ENCODE data around the gene GPR137.

Gene GPR137

DNA sequence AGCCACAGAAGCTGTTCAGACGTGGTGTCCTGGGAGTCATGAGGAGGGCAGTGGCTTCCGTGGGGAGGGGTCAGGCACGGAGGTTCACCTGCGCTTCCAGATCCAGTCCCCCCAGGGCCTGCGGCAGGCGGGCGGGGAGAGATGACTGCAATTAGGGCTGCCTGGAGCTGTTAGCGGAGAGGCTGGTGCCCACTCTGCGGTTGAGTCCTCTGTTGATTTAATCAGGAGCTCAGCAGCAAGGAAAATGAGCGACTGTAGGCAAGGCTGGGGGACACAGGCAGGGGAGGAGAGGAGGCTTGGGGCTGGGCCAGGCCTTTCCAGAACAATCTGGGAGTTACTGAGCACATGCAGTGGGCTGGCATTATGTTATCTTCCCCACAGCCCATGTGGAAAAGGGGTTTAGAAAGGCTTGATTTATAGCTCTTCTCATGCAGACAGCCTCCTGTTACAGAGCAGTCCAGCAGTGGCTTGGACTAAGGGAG is 21.2 kb upstream of the GPR137 start:
- Histone ChIP-seq H3K9me2 (ENCODE audit: low read depth, low read length) (no peaks in the 10 kb centered on the region), H3K4me3 (ENCODE audit: low read depth, low read length, poor library complexity, severe bottlenecking) (no peak overlapping the region), H3F3A (ENCODE audit: insufficient read depth, low read length) (no peaks in the 10 kb centered on the region), H3K27ac (ENCODE audit: low read depth, low read length, poor library complexity, severe bottlenecking) (no peak overlapping the region), H3K27me3 (ENCODE audit: insufficient read depth, low read length) (no peaks in the 10 kb centered on the region), H3K9ac (ENCODE audit: low read length) (no peak overlapping the region), H2AFZ (ENCODE audit: low read length) (no peak overlapping the region), H3K4me1 (ENCODE audit: insufficient read depth, low read length, severe bottlenecking) (peaks cover 16% of the 10 kb centered on the region), H4K20me1 (ENCODE audit: insufficient read depth, low read length) (no peaks in the 10 kb centered on the region), H3K9me3 (ENCODE audit: low read length) (no peaks in the 10 kb centered on the region), H3K79me2 (ENCODE audit: insufficient read depth, low read length) (no peaks in the 10 kb centered on the region), H3K4me2 (ENCODE audit: low read length) (no peak overlapping the region), H3K36me3 (ENCODE audit: insufficient read depth, low read length) (peaks cover 23% of the 10 kb centered on the region)
- TF ChIP-seq, protein P1, sequence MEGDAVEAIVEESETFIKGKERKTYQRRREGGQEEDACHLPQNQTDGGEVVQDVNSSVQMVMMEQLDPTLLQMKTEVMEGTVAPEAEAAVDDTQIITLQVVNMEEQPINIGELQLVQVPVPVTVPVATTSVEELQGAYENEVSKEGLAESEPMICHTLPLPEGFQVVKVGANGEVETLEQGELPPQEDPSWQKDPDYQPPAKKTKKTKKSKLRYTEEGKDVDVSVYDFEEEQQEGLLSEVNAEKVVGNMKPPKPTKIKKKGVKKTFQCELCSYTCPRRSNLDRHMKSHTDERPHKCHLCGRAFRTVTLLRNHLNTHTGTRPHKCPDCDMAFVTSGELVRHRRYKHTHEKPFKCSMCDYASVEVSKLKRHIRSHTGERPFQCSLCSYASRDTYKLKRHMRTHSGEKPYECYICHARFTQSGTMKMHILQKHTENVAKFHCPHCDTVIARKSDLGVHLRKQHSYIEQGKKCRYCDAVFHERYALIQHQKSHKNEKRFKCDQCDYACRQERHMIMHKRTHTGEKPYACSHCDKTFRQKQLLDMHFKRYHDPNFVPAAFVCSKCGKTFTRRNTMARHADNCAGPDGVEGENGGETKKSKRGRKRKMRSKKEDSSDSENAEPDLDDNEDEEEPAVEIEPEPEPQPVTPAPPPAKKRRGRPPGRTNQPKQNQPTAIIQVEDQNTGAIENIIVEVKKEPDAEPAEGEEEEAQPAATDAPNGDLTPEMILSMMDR (IDR thresholded peaks at IDR 0.05; ENCODE audit: low read length), result no peak
- TF ChIP-seq EZH2 (IDR thresholded peaks at IDR 0.05; ENCODE audit: borderline replicate concordance, low read length), result no peak

DNA sequence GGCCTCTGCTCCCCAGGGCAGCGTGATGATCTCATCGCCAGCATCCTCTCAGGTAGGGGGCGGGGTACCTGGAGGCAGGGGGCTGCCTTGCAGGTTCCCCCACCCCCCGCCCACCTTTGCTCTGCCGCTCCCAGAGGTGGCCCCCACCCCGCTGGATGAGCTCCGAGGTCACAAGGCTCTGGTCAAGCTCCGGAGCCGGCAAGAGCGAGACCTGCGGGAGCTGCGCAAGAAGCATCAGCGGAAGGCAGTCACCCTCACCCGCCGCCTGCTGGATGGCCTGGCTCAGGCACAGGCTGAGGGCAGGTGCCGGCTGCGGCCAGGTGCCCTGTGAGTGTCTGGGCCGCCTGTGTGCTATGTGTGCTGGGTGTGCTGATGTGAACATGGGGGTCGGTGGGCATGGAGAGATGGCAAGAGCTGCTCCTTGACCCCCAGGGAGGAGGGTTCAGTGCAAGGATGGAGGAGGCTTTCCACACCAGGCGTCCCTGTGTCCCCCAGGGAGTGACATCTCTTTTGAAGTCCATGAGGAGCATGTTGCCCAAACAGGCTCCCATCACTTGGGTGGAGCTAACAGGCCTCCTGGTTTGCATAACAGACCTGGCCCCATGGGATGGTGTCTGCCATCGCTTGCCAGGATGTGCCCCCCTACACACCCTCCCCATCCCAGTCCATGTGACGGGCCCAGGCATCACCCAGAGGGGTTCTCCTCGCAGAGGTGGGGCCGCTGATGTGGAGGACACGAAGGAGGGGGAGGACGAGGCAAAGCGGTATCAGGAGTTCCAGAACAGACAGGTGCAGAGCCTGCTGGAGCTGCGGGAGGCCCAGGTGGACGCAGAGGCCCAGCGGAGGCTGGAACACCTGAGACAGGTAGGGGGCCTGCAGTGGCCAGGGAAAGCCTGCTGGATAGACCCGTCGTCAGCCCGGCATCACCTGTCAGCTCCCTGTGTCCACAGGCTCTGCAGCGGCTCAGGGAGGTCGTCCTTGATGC is 20.2 kb upstream of the GPR137 start:
- peaks cover 14% of the 10 kb centered on the region for H3K36me3 ChIP-seq (ENCODE audit: insufficient read depth, low read length)
- no peaks in the 10 kb centered on the region for H3K79me2 ChIP-seq (ENCODE audit: insufficient read depth, low read length)
- peaks cover 16% of the 10 kb centered on the region for H3K4me1 ChIP-seq (ENCODE audit: insufficient read depth, low read length, severe bottlenecking)
- H3K4me3 ChIP-seq (ENCODE audit: low read depth, low read length, poor library complexity, severe bottlenecking), result no peak overlapping the region
- no peak overlapping the region for H2AFZ ChIP-seq (ENCODE audit: low read length)
- H3K9me3 ChIP-seq (ENCODE audit: low read length), result no peaks in the 10 kb centered on the region
- H4K20me1 ChIP-seq (ENCODE audit: insufficient read depth, low read length), result no peaks in the 10 kb centered on the region
- no peak for TF ChIP-seq EZH2 (IDR thresholded peaks at IDR 0.05; ENCODE audit: borderline replicate concordance, low read length)
- no peaks in the 10 kb centered on the region for H3K27me3 ChIP-seq (ENCODE audit: insufficient read depth, low read length)
- no peaks in the 10 kb centered on the region for H3F3A ChIP-seq (ENCODE audit: insufficient read depth, low read length)
- H3K9ac ChIP-seq (ENCODE audit: low read length), result no peak overlapping the region
- no peak overlapping the region for H3K27ac ChIP-seq (ENCODE audit: low read depth, low read length, poor library complexity, severe bottlenecking)
- H3K9me2 ChIP-seq (ENCODE audit: low read depth, low read length), result no peaks in the 10 kb centered on the region
- no peak overlapping the region for H3K4me2 ChIP-seq (ENCODE audit: low read length)

DNA sequence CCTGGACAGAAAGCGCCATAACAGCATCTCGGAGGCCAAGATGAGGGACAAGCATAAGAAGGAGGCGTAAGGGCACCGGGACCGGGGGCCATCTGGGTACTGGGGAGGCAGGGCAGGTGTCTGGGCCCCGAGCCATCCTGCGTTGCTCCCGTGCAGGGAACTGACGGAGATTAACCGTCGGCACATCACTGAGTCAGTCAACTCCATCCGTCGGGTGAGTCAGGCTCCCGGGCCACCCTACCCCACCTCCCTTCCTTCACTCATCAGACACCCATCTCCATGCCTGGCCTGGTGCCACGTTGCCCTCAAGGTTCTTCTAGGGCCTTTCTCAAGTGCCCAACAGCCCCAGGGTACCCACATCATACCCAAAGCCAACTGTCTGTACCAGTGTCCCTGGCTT is 19.3 kb upstream of the GPR137 start:
- Histone ChIP-seq H3K9me2 (ENCODE audit: low read depth, low read length) (no peaks in the 10 kb centered on the region), H3K4me1 (ENCODE audit: insufficient read depth, low read length, severe bottlenecking) (peaks cover 16% of the 10 kb centered on the region), H3K27ac (ENCODE audit: low read depth, low read length, poor library complexity, severe bottlenecking) (no peak overlapping the region), H3K36me3 (ENCODE audit: insufficient read depth, low read length) (peaks cover 14% of the 10 kb centered on the region), H3K27me3 (ENCODE audit: insufficient read depth, low read length) (no peaks in the 10 kb centered on the region), H2AFZ (ENCODE audit: low read length) (no peak overlapping the region), H4K20me1 (ENCODE audit: insufficient read depth, low read length) (no peaks in the 10 kb centered on the region), H3K4me2 (ENCODE audit: low read length) (no peak overlapping the region), H3K9me3 (ENCODE audit: low read length) (no peaks in the 10 kb centered on the region), H3K79me2 (ENCODE audit: insufficient read depth, low read length) (no peaks in the 10 kb centered on the region), H3F3A (ENCODE audit: insufficient read depth, low read length) (no peaks in the 10 kb centered on the region), H3K9ac (ENCODE audit: low read length) (no peak overlapping the region), H3K4me3 (ENCODE audit: low read depth, low read length, poor library complexity, severe bottlenecking) (no peak overlapping the region)
- TF ChIP-seq, protein P1 (IDR thresholded peaks at IDR 0.05; ENCODE audit: low read length), result no peak
- no peak for TF ChIP-seq EZH2 (IDR thresholded peaks at IDR 0.05; ENCODE audit: borderline replicate concordance, low read length)

All from OCI-LY1 (cell line).